Stimulated activated CD4-positive, alpha-beta T cell treated with anti-CD3 and anti-CD28 coated beads, Interleukin-2, amount 100 ng/mL, for 4 hours (primary cell): ENCODE results near the gene CDKL4.
"Not testable (repeated sequence)": the region's sequence is repeated elsewhere in the genome, so short reads cannot be mapped to it uniquely, and the experiment has no call there.

Experiments used
- DNase-seq: peaks from one replicate; pipeline ENCODE4 v3.0.0-alpha.2; 2020; ENCODE audit warnings: low read depth

CDKL4 gene

GRCh38 chr2:39243469-39244123 is at the start of gene CDKL4:
Gene CDKL4 (minus strand): TSS chr2:39243970.
- DNase-seq, result no peak

DNA sequence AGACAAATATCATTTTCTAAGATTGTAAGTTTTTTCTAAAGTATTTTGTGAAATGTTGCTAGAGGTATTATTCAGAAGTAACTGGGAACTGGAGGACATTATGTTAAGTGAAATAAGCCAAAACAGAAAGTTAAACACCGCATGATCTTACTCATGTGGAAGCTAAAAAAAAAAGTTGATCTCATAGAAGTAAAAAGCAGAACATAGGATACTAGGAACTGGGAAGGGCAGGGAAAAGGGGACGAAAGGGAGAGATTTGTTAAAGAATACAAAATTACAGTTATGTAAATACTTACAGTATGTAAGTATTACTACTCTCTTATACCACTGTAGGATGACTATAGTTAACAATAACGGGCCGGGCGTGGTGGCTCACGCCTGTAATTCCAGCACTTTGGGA is 46.7 kb upstream of the CDKL4 start:
- no peak for DNase-seq

DNA sequence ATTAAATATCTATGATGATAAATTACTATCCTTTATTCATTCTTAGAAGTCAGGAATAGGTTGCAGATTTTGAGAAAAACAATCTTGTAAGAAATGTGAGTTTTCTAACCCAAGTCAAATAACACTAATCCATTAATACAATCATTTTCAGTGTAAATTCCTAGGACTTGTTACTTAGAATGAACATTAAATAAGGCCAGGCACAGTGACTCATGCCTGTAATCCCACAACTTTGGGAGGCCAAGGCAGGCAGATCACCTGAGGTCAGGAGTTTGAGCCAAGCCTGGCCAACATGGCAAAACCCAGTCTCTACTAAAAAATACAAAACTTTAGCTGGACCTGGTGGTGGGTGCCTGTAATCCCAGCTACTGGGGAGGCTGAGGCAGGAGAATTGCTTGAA is 45.8 kb upstream of the CDKL4 start:
- DNase-seq, result no peak

- no peak for DNase-seq
Measured at GRCh38 chr2:39283561-39283960, 39.8 kb upstream of the CDKL4 start.

GRCh38 chr2:39281391-39281790 is 37.6 kb upstream of the CDKL4 start:
- no peak for DNase-seq

GRCh38 chr2:39275016-39275415 is 31.2 kb upstream of the CDKL4 start:
- DNase-seq, result no peak

DNA sequence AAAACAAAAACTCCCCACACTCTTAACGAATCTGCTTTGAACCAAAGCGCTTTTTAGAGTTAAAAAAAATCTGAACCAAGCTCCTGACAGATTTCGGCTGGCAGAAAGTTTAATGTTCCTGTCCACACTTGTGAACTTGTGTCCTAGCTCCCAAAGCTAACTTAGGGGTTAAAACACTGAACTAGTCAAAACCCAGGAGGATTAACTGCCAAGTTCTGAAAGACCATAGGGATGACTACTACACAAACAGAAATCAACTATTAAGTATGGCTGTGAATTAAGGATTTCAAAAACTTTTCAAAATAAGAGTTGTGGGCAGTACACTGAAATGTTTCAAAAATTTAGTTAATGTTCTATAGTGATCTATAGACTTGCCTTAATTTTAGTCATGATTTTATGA is 26.2 kb upstream of the CDKL4 start:
- DNase-seq, result no peak

GRCh38 chr2:39266916-39267434 is 23.2 kb upstream of the CDKL4 start:
- no peak for DNase-seq

DNA sequence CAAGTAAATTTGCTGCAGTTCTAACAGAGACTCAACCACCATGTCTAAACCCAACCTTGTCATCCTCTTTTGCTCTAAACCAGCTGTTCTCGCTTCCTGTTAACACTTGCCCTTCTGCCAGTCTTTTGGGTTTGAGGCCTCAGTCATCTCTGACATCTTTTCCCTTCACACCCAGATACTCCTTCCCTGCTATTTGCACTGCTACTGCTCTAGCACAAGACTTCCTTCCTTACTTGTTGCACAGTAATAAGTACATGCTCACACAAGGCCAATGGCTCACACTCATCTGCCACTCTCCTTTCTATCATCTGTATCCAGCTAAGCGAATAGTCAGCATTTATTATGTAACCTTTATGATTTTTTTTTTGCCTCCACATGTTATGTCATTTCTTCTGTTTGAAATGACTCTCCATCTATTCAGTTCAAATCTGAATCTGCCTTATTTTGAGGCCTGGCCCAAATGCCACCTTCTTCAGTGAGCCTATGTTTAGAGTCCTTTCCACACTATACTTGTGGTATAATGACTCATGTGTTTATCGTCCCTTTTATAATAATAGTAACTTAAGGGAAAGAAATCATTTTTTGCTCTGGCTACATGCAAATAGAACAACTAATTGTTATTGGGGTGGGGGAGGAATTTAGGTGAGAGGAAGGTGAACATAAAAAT is 22.5 kb upstream of the CDKL4 start:
- DNase-seq, result no peak

GRCh38 chr2:39265315-39265714 is 21.5 kb upstream of the CDKL4 start:
- DNase-seq, result no peak

- DNase-seq, result no peak
Measured at GRCh38 chr2:39264733-39265132, 21.0 kb upstream of the CDKL4 start.

- DNase-seq, result no peak
Measured at GRCh38 chr2:39260087-39260486, 16.3 kb upstream of the CDKL4 start.

DNA sequence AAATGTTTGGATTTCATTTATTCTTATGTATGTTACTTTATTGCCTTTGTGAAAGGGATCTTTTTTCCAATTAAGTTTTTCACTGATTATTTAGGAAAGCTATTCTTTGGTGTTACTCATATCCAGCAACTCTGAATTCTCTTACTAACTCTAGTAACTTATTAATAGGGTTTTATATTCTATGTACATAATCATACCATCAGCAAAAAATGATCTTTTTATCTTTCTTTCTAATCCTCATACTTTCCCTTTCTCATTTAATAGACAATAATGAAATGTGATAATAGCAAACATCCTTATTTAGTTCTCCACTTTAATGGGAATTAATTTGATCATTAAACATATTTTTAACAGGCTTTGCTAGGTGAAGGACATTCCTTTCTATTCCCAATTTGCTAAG is 12.3 kb upstream of the CDKL4 start:
- no peak for DNase-seq

DNA sequence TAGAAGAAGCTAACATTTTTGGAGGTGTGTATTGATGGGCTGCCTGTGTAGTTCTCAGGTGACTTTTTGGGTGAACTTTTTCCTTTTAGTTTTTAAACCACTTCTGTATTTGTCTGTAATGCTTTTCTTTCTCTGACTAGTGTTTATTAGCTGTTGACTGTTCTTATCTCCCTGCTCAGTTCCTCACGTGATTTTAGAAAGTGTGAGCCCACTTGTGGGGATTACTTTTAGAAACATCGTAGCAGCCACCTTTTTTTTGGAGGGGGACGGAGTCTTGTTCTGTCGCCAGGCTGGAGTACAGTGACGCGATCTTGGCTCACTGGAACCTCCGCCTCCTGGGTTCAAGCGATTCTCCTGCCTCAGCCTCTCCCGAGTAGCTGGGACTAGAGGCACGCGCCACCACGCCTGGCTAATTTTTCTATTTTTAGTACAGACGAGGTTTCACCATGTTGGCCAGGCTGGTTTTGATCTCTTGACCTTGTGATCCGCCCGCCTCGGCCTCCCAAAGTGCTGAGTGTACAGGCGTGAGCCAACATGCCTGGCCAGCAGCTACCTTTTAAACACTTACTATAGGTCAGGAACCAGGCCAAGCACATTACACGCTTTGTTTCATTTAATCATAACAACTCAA is 9.2 kb upstream of the CDKL4 start:
- no peak for DNase-seq

GRCh38 chr2:39247512-39248043 is 3.8 kb upstream of the CDKL4 start:
- no peak for DNase-seq

- no peak for DNase-seq
Measured at GRCh38 chr2:39246382-39246980, 2.7 kb upstream of the CDKL4 start.

- DNase-seq, result not testable (repeated sequence)
Measured at GRCh38 chr2:39244963-39245625, 1.3 kb upstream of the CDKL4 start.

- not testable (repeated sequence) for DNase-seq
Measured at GRCh38 chr2:39244241-39244862, 582 bp upstream of the CDKL4 start.

GRCh38 chr2:39241588-39241987 is 2.2 kb downstream of the CDKL4 start:
- DNase-seq, result no peak

DNA sequence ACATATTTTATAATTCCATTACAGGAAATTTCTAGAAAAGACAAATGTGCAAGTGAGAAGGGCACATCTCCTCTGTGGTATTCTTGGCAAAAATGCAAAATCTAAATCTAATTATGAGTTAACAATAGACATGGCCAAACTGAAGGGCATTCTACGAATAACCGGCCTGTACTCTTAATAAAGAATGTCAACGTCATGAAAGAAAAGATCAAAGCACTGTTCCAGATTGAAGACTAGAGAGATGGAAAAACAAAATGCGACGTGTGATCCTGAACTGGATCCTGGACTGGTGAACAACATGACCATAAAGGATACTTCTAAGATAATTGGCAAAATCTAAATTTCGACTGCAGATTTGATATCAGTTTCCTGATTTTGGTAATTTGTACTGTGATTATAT is 3.0 kb downstream of the CDKL4 start:
- DNase-seq, result no peak

DNA sequence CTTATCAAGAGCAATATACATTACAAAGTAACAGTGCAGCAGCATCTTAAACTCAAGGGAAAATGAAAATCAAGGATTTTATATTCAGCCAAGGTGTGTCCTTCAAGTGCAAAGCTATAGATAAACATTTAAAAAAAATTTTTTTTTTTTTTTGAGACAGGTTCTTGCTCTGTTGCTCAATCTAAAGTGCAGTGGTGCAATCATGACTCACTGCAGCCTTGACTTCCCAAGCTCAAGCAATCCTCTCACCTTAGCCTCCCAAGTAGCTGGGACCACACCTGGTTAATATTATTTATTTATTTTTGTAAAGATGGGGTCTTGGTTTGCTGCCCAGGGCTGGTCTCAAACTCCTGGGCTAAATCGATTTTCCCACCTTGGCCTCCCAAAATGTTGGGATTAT is 9.0 kb downstream of the CDKL4 start:
- no peak for DNase-seq

GRCh38 chr2:39232141-39232540 is 11.6 kb downstream of the CDKL4 start:
- DNase-seq, result no peak
